ENCODE data around the gene ZNF74.

- TF ChIP-seq REST (IDR thresholded peaks at IDR 0.05), result no peak
- no peak for TF ChIP-seq CTCF (IDR thresholded peaks at IDR 0.05)
- TF ChIP-seq NR3C1 (IDR thresholded peaks at IDR 0.05), result no peak
- TF ChIP-seq KDM1A (IDR thresholded peaks at IDR 0.05; ENCODE audit: low read depth), result no peak
- no peak for TF ChIP-seq BHLHE40 (IDR thresholded peaks at IDR 0.05; ENCODE audit: low read depth, low read length)
- TF ChIP-seq PHF8 (IDR thresholded peaks at IDR 0.05; ENCODE audit: borderline replicate concordance, low read depth), result no peak
- no peak for TF ChIP-seq CEBPB (IDR thresholded peaks at IDR 0.05)
- no peak for TF ChIP-seq CBX2 (IDR thresholded peaks at IDR 0.05; ENCODE audit: borderline replicate concordance, low read depth)
- no peak for TF ChIP-seq POLR2A (IDR thresholded peaks at IDR 0.05; ENCODE audit: low read length)
- TF ChIP-seq RCOR1 (IDR thresholded peaks at IDR 0.05; ENCODE audit: low read depth, low read length), result no peak
- no peak for TF ChIP-seq CHD4 (IDR thresholded peaks at IDR 0.05; ENCODE audit: borderline replicate concordance)
- TF ChIP-seq MYC (IDR thresholded peaks at IDR 0.05; ENCODE audit: borderline replicate concordance, low read length), result no peak
- no peak for TF ChIP-seq EP300 (IDR thresholded peaks at IDR 0.05)
- TF ChIP-seq ELK1 (IDR thresholded peaks at IDR 0.05; ENCODE audit: low read depth, low read length), result no peak
Measured at GRCh38 chr22:20408891-20409290, 14.9 kb downstream of the ZNF74 start.
